ENCODE data around the gene LRP1-AS.
A peak's percentile ranks its signal among the peaks of the same experiment; 100 is the strongest.

DNA sequence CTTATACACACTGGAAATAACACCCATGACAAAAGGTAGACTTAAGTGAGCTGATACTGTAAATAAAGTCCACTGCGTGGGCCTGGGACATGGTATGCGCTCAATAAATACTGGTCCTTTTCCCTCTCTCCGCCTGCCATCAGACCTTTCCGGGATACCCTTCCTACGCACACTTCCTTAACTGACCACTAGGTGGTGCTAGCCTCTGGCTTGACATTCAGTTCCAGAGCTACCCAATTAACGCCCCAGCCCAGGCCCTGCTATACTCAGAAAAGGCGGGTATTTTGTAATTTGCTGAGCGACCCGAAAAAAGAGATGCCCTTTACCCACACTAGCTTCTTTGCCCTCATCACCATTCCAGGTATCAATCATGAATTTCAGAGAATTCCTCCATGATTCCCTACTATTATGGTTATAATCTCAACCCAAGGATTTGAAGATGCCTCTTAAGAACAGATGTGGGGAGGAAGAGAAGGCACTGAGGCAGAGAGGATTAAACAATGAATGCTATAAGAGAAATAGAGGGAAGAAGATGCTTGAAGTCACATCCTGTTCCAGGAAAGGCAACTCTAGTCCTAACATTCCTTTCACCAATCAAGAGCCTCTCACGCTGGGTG lies 23.1 kb downstream of the LRP1-AS start:
- TF ChIP-seq, protein P1, sequence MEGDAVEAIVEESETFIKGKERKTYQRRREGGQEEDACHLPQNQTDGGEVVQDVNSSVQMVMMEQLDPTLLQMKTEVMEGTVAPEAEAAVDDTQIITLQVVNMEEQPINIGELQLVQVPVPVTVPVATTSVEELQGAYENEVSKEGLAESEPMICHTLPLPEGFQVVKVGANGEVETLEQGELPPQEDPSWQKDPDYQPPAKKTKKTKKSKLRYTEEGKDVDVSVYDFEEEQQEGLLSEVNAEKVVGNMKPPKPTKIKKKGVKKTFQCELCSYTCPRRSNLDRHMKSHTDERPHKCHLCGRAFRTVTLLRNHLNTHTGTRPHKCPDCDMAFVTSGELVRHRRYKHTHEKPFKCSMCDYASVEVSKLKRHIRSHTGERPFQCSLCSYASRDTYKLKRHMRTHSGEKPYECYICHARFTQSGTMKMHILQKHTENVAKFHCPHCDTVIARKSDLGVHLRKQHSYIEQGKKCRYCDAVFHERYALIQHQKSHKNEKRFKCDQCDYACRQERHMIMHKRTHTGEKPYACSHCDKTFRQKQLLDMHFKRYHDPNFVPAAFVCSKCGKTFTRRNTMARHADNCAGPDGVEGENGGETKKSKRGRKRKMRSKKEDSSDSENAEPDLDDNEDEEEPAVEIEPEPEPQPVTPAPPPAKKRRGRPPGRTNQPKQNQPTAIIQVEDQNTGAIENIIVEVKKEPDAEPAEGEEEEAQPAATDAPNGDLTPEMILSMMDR (conservative IDR thresholded peaks at IDR 0.05; ENCODE audit: low read depth, low read length) = peak; percentile 93
- no peak for TF ChIP-seq EZH2 (IDR thresholded peaks at IDR 0.05; ENCODE audit: low read length, unreplicated experiment)
